Measurements from ENCODE around the gene RBBP8. TPM values are rescaled to one million over a fixed set of nuclear protein-coding genes. Genes with fewer than 3 reads are reported as not detected.
"Not testable (repeated sequence)": the region's sequence is repeated elsewhere in the genome, so short reads cannot be mapped to it uniquely, and the experiment has no call there.

Gene RBBP8
- polyA plus RNA-seq, 1 donor from 2014 or later, result 19.5 TPM

DNA sequence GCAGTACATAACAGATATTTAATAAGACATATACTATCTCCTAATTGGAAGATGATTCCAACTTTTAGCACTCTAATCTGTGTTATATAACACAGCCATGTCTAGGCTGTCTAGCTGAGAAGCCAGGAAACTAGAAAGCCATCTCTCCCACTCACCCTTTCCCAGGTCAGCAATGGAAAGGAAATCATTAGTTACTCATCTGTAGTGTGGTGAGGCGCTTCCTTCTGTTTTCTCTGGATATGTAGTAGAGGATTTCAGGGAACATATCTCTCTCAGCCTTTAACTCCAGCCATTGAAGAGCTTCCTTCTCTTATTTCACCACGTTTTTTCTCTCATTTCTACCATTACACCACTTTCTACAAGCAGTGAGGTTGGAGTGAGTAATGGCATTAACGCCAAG is 19.4 kb downstream of the RBBP8 start:
- Histone ChIP-seq H3K9ac (ENCODE audit: low read length) (no peak overlapping the region), H3K4me2 (ENCODE audit: low read length) (no peak overlapping the region), H3F3A (ENCODE audit: insufficient read depth, low read length, poor library complexity, severe bottlenecking) (no peaks in the 10 kb centered on the region), H3K36me3 (ENCODE audit: insufficient read depth, low read length) (no peaks in the 10 kb centered on the region), H3K4me3 (ENCODE audit: low read length) (no peak overlapping the region), H3K9me3 (ENCODE audit: low read length) (no peaks in the 10 kb centered on the region), H3K27me3 (ENCODE audit: insufficient read depth, low read depth, low read length) (no peaks in the 10 kb centered on the region), H3K79me2 (replicated peaks; ENCODE audit: insufficient read depth, low read length) (no peaks in the 10 kb centered on the region), H2AFZ (ENCODE audit: low read depth, low read length) (no peak overlapping the region), H3K9me2 (ENCODE audit: insufficient read depth, low read length) (no peaks in the 10 kb centered on the region), H3K27ac (ENCODE audit: low read length) (no peak overlapping the region), H4K20me1 (ENCODE audit: insufficient read depth) (no peaks in the 10 kb centered on the region)
- TF ChIP-seq RAD21 (conservative IDR thresholded peaks at IDR 0.05), result no peak
- no peak for TF ChIP-seq EP300 (conservative IDR thresholded peaks at IDR 0.05; ENCODE audit: poor library complexity, severe bottlenecking)
- TF ChIP-seq MXI1 (conservative IDR thresholded peaks at IDR 0.05; ENCODE audit: poor library complexity, severe bottlenecking), result no peak
- TF ChIP-seq, protein P1, sequence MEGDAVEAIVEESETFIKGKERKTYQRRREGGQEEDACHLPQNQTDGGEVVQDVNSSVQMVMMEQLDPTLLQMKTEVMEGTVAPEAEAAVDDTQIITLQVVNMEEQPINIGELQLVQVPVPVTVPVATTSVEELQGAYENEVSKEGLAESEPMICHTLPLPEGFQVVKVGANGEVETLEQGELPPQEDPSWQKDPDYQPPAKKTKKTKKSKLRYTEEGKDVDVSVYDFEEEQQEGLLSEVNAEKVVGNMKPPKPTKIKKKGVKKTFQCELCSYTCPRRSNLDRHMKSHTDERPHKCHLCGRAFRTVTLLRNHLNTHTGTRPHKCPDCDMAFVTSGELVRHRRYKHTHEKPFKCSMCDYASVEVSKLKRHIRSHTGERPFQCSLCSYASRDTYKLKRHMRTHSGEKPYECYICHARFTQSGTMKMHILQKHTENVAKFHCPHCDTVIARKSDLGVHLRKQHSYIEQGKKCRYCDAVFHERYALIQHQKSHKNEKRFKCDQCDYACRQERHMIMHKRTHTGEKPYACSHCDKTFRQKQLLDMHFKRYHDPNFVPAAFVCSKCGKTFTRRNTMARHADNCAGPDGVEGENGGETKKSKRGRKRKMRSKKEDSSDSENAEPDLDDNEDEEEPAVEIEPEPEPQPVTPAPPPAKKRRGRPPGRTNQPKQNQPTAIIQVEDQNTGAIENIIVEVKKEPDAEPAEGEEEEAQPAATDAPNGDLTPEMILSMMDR (IDR thresholded peaks at IDR 0.05; ENCODE audit: poor library complexity, severe bottlenecking), result no peak

- not testable (repeated sequence) for H3F3A ChIP-seq (ENCODE audit: insufficient read depth, low read length, poor library complexity, severe bottlenecking)
Measured at GRCh38 chr18:22953982-22954381, 20.9 kb downstream of the RBBP8 start.

DNA sequence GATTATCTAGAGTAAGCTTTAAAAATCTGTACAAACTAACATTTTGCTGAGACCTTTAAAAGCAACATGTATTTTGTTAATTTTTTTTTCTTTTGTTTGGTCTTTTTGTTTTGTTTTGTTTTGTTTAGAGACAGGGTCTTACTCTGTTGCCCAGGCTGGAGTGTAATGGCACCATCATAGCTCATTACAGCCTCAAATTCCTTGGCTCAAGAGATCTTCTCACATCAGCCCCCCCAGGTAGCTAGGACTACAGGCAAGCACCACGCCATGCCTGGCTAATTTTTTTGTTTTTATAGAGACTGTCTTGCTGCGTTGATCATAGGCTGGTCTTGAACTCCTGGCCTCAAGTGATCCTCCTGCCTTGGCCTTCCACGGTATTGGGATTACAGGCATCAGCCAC is 23.1 kb downstream of the RBBP8 start:
- no peak overlapping the region for H2AFZ ChIP-seq (ENCODE audit: low read depth, low read length)
- H3K27ac ChIP-seq (ENCODE audit: low read length), result no peak overlapping the region
- H3K9me2 ChIP-seq (ENCODE audit: insufficient read depth, low read length), result no peaks in the 10 kb centered on the region
- no peaks in the 10 kb centered on the region for H3F3A ChIP-seq (ENCODE audit: insufficient read depth, low read length, poor library complexity, severe bottlenecking)
- H3K4me3 ChIP-seq (ENCODE audit: low read length), result no peak overlapping the region
- H4K20me1 ChIP-seq (ENCODE audit: insufficient read depth), result no peaks in the 10 kb centered on the region
- TF ChIP-seq EZH2 (IDR thresholded peaks at IDR 0.05; ENCODE audit: borderline replicate concordance, insufficient read depth, low read length, poor library complexity, severe bottlenecking) (no peak), MXI1 (conservative IDR thresholded peaks at IDR 0.05; ENCODE audit: poor library complexity, severe bottlenecking) (no peak), EP300 (conservative IDR thresholded peaks at IDR 0.05; ENCODE audit: poor library complexity, severe bottlenecking) (no peak), SMC3 (conservative IDR thresholded peaks at IDR 0.05; ENCODE audit: poor library complexity) (no peak), REST (IDR thresholded peaks at IDR 0.05; ENCODE audit: borderline replicate concordance) (no peak), POLR2AphosphoS5 (IDR thresholded peaks at IDR 0.05) (no peak), RAD21 (conservative IDR thresholded peaks at IDR 0.05) (no peak), TAF1 (IDR thresholded peaks at IDR 0.05; ENCODE audit: low read depth) (no peak)
- TF ChIP-seq, protein P1 (IDR thresholded peaks at IDR 0.05; ENCODE audit: poor library complexity, severe bottlenecking), result no peak
- no peak overlapping the region for H3K4me2 ChIP-seq (ENCODE audit: low read length)
- H3K27me3 ChIP-seq (ENCODE audit: insufficient read depth, low read depth, low read length), result no peaks in the 10 kb centered on the region
- H3K9me3 ChIP-seq (ENCODE audit: low read length), result no peaks in the 10 kb centered on the region
- H3K36me3 ChIP-seq (ENCODE audit: insufficient read depth, low read length), result no peaks in the 10 kb centered on the region
- H3K9ac ChIP-seq (ENCODE audit: low read length), result no peak overlapping the region
- H3K79me2 ChIP-seq (replicated peaks; ENCODE audit: insufficient read depth, low read length), result no peaks in the 10 kb centered on the region

More at GRCh38 chr18:22953982-22954381, 20.9 kb downstream of the RBBP8 start:
- H3K27ac ChIP-seq (ENCODE audit: low read length); H3K9me3 ChIP-seq (ENCODE audit: low read length); H2AFZ ChIP-seq (ENCODE audit: low read depth, low read length); H3K36me3 ChIP-seq (ENCODE audit: insufficient read depth, low read length); H3K9ac ChIP-seq (ENCODE audit: low read length); H4K20me1 ChIP-seq (ENCODE audit: insufficient read depth); H3K4me3 ChIP-seq (ENCODE audit: low read length); H3K27me3 ChIP-seq (ENCODE audit: insufficient read depth, low read depth, low read length); H3K9me2 ChIP-seq (ENCODE audit: insufficient read depth, low read length); H3K4me2 ChIP-seq (ENCODE audit: low read length); H3K79me2 ChIP-seq (replicated peaks; ENCODE audit: insufficient read depth, low read length): not testable (repeated sequence)
